GM21723 (cell line): ENCODE results near the gene ALG9.

Source experiments
- ATAC-seq: cut with Tn5 transposase; IDR thresholded peaks from one replicate; pipeline ENCODE4 v1.9.1; 2021; ENCODE audit warnings: mild to moderate bottlenecking, moderate library complexity; ENCODE audit not compliant: unreplicated experiment

Gene ALG9

DNA sequence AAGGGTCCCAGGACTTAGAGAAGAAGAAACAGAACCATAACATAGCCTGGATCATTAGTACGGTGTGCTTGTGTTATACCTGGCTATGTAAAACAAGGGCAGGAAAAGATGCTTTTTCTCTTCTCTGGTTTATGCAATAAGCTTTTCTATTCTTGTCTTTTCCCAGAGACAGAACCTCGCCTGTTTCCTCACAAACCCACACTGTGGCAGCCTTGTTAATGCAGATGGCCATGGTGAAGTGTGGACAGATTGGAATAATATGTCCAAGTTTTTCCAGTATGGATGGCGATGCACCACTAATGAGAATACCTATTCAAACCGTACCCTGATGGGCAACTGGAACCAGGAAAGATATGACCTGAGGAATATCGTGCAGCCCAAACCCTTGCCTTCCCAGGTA lies 10.8 kb upstream of the ALG9 start:
- no peak for ATAC-seq

DNA sequence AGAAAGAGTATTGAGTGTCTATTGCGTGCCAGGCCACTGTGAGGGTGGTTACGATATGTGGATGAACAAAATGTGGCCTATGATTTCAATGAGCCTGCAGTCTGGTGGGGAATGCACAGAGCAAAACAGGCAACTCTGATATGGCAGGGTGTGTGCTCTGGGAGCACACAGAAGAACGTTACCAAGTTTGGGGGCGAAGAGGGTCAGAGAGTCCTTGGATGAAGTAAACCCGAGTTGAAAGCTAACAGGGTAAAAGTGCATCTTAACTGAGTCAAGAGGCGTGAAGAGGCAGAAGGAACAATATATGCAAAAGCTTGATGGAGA lies 8.2 kb upstream of the ALG9 start:
- ATAC-seq, result peak; percentile 2

DNA sequence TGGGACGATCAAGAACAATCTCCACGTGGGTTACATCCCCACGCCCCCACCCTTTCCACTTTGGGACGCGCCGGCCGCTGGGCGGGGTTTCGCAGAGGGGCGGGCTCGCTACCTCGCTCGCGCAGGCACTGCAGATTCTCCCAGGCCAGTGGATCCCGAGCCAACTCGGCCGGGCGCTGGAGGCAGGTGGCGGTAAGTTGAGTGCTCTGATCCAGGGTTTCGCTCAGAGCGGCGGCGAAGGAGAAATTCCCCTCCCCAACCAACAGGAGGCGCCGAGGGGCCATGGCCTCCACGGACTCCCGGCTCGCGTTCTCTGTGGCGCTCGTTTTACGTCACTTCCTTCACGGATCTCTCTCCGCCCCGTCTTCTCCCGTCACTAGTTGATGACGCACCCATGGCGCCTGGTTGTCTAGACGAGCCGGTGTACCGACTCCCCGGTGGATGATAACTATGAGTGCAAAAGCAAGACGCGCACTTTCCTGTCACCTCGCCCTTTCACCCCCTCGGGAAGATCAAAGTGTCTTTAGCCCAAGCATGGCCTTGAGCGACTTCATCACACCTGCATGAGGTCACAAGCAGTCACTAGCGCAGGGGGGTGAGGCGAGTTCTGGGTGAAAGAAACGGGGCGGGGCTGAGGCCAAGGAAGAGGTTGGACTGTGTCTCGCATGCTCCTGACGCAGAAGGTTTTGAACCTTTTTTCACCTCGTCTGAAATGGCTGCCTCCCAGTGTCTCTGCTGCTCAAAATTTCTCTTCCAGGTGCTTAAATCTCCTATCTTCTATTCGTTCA lies 7.7 kb upstream of the ALG9 start, which contains the start of the genes CFAP68 and FDXACB1:
Gene CFAP68, plus strand, starts transcription at position 693 of the 788 bp plus-strand sequence. Its CDS starts 20 bp downstream, at position 713.
Gene FDXACB1, minus strand, starts transcription at position 317 of the 788 bp plus-strand sequence. Its CDS starts 33 bp downstream, at position 284.
- peak; percentile 94 for ATAC-seq

DNA sequence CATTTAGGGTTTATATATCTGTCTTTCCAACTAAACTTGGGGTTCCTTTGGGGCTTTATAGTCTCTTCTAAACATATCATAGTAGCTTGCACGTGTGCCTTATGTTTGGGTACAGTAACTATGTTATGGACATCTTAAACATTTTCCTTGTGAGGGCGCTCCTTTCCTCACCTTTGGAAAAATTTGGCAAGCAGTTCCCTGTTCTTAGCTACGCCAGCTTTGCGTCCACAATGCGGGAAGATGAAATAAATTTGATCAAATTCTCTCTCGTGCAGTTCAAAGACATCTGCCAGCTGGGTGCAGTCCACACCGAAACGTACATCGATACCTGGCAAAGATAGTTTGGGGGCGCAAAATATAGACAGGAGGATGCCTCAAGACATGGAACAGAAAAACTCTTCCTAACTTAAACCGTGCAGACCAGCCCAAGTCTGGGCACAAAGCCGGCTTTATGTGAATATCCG lies 7.0 kb upstream of the ALG9 start:
- peak; percentile 21 for ATAC-seq

DNA sequence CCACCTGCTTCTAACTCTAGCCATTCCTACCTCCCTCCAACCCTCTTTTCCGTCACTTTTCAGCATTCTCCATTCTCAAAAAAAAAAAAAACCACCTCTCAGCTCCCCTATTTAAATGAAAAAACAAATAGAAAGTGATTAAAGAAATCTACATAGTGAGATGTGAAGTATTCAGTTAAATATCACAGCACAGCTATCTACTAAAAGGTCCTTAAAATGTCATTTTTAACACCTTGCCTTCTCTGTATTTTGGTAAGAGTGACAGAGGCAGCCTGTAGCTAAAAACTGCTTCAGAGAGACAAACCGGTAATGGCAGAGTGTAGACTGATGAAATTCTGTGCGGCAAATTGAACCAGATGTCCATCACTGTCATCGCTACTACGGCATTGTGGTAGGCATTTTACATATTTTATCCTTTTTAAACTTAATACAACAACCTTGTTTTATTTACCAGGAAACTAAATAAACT lies 346 bp upstream of the ALG9 start:
- ATAC-seq, result no peak

DNA sequence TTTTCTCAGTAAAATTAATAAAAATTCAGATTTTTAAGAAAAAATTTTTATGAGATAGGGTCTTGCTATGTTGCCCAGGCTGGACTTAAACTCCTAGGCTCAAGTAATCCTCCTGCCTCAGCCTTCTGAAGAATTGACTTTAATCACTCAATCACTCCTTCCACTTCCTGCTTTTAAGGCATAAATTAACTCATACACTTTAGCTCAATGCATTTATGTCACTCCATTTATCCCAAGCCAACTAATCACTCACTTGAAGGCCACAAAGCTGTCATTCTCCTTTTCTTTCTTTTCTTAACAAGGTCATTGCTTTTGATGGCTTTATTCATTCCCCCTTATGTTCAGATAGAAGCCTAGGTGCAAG lies 877 bp downstream of the ALG9 start:
- ATAC-seq, result peak; percentile 24

DNA sequence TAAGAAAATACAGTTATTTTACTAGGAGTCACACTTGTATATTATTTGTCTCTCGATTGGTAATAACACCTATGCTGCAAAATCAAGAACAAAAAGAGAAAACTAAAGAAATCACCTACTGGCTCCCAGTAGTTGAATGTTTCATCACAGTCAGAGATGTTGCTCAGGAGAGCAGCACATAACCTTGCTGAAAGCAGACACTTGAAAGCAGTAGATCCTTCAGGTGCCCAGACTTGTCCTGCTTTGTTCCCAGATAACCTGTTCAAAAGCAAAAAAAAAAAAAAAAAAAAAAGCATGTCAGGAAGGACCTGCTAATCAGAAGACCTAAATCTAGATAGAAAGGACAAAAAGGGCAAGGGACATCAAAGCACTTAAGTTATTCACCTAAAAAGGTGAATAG lies 1.3 kb downstream of the ALG9 start:
- ATAC-seq, result no peak

DNA sequence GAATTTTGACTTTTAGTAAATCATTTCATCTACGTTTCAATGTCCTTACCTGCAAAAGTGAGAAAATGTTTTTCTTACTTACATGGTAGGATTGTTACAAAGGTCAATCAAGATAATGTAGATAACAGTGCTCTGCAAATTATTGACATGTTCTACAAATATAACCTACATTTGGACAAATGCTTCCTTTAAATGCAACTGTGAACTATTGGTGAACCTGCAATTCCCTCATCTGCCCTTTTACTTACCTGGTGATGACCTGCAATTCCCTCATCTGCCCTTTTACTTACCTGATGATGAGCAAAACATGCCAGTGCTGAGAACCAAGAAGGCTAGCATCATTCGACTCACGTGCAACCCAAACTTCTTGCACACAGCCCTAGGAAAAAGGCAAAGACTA lies 11.1 kb downstream of the ALG9 start:
- no peak for ATAC-seq

DNA sequence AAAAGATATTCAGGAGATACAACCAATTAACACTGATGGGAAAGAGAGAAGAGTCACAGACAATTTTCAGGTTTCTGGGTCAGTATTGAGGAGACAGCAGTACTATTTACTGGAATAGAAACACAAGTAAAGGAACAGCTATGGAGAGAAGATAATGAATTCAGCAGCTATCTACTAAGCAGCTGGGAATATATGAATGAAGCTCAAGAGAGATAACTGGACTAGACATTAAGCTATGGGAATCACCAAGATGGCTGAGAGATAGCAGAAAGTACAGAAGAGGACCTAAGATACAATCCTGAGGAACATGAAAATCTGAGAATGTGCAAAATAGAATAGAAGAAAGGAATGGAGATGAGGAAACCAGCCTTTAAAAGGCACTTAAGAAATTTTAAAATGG lies 15.9 kb downstream of the ALG9 start:
- ATAC-seq, result no peak

DNA sequence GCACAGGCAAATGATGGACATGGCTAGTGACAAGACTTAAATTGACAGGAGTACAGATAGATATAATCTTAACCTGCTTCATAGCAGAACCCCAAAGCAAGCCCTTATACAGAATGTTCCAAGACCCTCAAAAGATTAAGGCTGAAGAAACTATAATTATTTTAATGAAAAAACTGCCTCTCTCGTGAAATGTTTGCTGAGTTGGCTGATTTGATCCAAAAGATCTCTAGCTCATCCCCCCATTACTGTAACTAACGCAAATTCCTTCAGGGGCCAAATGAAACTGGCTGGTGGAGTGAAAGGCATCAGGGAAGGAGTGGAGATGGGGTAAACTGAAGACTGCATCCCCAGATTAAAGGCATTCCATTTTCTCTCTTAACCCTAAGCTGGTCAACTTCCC lies 19.3 kb downstream of the ALG9 start:
- ATAC-seq, result no peak

DNA sequence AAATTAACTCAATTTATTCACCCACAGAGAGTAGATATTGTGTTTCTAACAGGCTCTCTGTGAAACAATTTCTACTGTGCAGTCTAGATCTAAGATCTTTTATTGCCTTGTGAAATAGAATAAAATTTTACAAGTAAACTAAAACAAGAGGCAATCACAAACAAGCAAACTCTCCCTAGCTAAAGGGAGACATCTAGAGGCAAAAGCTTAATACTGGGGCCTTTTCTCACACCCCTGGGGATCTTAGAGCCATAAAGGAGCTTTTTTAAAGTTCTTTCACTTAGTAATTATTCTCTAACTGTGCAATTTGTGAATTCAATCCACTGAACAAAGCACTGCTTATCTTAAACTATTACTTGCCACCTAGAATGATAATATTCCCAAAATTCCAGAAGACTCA lies 19.7 kb downstream of the ALG9 start:
- ATAC-seq, result no peak

DNA sequence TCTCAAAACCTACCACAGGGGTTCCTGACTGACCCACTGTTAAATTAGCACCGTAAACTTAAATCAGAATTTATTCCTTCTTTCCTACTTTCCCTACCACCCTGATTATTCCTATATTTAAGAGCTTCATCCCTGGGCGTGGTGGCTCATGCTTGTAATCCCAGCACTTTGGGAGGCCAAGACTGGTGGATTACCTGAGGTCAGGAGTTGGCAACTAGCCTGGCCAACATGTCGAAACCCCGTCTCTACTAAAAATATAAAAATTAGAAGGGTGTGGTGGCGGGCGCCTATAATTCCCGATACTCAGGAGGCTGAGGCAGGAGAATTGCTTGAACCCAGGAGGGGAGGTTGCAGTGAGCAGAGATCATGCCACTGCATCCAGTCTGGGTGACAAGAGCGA lies 20.3 kb downstream of the ALG9 start:
- ATAC-seq, result no peak

DNA sequence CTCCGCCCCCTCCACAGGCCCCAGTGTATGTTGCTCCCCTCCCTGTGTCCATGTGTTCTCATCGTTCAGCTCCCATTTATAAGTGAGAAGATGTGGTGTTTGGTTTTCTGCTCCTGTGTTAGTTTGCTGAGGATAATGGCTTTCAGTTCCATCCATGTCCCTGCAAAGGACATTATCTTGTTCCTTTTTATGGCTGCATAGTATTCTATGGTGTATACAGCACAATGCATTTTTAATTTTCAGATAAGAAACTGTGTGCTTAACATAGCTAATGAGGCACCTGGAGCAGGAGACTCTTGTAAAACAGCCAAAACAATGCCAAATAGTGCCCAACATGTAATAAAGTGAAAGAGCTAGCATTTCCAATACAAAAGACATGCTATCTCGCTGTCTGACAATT lies 21.8 kb downstream of the ALG9 start:
- no peak for ATAC-seq

DNA sequence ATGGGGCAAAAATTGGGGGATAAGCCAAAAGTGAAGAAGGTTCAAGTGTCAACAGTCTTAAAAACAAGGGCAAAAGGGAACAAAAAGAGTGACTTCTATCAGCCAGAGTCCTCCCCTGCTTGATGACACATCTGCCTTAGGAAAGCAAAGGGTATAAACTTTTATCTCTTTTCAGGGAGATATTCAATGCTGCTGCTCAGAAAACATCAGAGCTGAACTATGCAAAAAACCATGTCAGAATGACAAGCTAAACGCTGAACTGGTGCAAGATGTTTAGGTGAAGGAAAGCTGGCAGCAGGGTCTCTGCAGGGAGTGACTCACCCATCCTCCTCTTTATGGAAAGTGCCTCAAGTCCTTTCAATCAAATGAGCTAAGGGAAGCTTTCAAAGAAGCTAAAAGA lies 24.7 kb downstream of the ALG9 start:
- ATAC-seq, result no peak

DNA sequence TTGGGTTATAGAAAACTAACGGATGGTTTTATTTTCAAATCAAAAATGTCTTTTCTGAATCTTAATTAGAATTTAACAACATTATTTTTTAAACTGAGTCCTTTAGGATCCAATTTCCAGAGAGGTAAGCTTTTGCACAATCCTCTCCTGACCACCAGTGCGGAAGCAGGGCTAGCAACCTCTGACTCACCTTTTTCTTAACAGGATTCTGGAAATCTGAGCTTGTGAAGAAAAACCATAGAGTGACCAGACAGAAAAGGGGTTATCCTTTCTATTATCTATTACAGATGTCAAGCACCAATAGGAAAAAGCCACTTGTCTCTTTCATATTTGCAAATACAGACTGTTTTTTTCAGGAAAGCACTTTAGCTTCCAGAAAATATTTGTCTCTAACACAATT lies 25.3 kb downstream of the ALG9 start:
- no peak for ATAC-seq

DNA sequence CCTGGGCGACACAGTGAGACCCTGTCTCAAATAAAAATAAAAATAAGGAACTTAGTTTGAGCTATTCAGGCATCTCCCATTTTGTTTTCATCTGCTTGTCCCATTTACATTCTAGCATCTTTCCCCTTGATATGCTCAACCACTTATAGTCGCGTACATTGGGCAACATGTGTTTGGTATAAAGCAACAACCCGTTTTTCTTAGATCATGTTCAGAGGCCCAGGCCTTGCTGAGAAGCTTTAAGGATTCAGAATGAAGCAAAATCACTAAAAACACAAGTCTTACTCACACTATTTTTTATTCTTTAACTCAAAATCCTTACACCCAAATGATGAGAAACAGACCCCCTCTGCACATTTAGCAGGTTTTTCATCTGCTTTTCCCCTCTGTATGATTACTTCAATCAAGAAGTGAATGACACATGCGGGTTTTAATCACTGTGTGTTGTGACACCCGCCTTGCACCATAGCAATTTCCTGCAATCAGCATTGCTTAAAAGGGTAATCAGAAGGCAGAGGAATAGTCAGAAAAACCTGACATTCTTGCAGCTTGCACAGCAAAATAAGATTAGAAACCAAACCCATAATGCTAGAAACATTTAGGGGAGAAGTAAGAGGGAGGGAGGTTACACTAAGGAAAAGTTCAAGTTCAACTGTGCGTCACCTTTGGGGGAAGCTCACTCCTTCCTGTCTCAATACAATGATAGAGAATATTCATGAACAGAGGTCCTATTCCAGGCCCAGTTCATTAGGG lies 25.9 kb downstream of the ALG9 start:
- no peak for ATAC-seq

DNA sequence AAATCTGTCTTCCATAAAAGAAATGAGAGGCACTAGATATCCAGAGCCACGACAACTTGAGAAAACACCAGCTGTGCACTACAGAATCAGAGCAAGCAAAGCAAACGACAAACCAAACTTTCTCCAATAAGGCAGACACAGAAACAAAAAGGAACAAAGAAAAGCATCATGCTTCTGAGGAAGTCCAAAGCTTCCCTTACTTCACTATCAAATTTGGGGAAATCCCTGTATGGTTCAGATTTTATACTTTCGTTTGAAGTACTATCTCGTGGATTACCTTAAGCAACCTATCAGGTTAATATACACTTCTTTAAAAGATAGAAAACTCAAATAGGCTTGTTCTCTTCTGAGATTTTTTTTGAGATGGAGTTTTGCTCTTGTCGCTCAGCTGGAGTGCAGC lies 27.7 kb downstream of the ALG9 start:
- no peak for ATAC-seq

DNA sequence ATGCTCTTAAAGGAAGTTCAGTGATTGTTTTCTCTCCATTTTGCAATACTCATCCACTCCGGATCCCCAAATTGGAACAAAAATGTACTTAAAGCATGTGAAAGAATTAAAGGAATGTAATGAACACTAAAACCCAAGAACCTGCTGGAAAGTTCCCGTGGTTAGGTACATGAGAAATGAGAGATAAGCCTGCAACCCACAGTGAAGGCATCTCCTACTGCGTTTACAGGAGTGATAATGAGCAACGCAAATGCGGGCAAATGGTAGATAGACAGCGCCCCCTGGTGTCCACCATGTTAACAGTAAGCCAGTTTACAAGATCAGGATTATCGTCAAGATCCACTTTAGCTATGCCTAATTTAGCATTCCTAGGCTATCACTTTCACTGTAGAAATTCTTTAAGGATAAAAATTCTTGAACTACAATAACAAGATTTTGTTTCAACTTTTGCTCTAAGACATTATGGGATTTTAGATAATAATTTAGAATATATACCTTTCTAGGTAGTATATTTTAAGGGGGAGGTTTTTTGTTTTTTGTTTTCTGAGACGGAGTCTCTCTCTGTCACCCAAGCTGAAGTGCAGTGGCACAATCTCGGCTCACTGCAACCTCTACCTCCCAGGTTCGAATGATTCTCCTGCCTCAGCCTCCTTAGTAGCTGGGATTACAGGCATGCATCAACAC lies 29.9 kb downstream of the ALG9 start:
- ATAC-seq, result peak; percentile 77

DNA sequence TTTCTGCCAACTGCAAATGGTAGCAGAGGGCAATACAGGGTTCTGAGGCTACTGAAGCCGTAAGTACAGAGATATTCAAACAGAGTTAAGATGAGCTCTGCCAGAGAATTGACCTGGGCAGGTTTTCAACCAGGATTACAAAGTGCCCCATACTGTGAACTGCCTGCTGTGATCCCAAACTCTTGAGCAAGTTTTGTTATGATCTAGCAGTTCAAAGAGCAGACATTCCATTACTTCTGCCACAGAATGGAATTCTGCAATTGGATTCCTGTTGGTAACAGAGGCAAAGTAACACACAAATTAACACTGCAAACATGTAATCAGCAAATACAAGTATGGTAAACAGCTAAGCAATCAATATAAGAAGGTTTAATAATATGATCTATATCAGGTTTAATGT lies 31.2 kb downstream of the ALG9 start:
- no peak for ATAC-seq

DNA sequence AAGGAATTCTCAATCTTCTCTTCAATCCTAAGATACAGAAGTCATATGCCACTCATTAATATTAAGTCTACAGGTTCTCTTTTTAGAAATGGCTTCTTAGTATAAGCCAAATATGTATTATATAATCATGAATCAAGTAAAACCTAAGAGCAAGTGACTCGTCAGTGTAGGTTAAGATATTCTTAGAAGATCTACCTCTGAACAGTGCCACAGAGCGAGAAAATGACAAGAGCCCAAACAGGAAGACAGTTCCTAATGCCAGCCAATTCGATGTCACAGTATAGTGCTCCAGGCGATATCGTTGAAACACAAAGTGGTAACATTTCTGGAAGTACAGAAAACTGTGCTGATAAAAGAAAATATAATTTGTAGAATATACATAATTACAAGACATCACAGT lies 33.3 kb downstream of the ALG9 start:
- no peak for ATAC-seq

DNA sequence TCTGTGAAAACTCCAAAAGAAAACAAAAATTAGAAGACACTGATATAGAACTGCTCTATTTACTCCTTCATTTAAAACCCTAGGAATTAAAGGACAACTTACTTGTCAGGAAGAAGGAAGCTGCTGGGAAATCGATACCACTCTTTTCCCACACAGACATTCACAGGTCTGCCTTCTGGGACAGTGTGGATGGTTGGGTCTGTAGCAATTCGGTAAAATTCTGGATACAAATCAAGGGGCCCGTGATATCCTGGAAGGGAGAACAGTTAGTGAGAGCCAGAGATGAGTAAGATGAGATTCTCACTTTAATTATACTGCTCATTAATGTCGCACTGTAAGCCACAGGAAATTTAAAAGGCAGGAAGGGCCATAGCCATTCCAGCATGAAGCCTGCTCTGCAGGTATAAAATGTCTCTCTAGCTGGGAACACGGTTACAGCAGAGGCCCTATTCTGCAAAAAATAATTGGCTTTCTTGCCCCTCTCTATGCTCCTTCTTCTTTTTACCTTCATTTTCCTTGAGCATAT lies 34.0 kb downstream of the ALG9 start:
- no peak for ATAC-seq
